DOHH2 (cell line): ENCODE measurements around the gene SPG7.

Experiments
- H3F3A ChIP-seq: fragments of 200-600 bp; sonication (generic), shearing (Covaris generic); 2 replicates; pipeline ENCODE4 v1.6.0; 2016; ENCODE audit warnings: antibody characterized with exemption, mild to moderate bottlenecking; ENCODE audit not compliant: control insufficient read depth, insufficient read depth
- H3K27ac ChIP-seq: fragments of 200-600 bp; sonication (generic); 2 replicates; pipeline ENCODE4 v1.5.1; 2014; ENCODE audit warnings: low read depth, mild to moderate bottlenecking, low read length, moderate library complexity
- H3K27me3 ChIP-seq: fragments of 200-600 bp; sonication (generic); 2 replicates; pipeline ENCODE4 v1.6.1; 2014; ENCODE audit warnings: mild to moderate bottlenecking, low read length, mixed read lengths; ENCODE audit not compliant: control insufficient read depth
- H3K36me3 ChIP-seq: fragments of 200-600 bp; sonication (generic); 2 replicates; pipeline ENCODE4 v1.6.1; 2014; ENCODE audit warnings: mild to moderate bottlenecking, low read length, moderate library complexity, mixed read lengths; ENCODE audit not compliant: control insufficient read depth
- H3K4me1 ChIP-seq: fragments of 200-600 bp; sonication (generic); 2 replicates; pipeline ENCODE4 v1.6.1; 2014; ENCODE audit warnings: mild to moderate bottlenecking, low read length, mixed read lengths; ENCODE audit not compliant: control insufficient read depth
- H3K4me2 ChIP-seq: fragments of 200-600 bp; sonication (generic); 2 replicates; pipeline ENCODE4 v1.6.0; 2014; ENCODE audit warnings: mild to moderate bottlenecking, low read length, moderate library complexity
- H3K4me3 ChIP-seq: fragments of 200-600 bp; sonication (generic); 2 replicates; pipeline ENCODE4 v1.5.1; 2014; ENCODE audit warnings: mild to moderate bottlenecking, low read length, mixed read lengths
- H3K79me2 ChIP-seq: fragments of 200-600 bp; sonication (generic); 2 replicates; pipeline ENCODE4 v1.6.1; 2014; ENCODE audit warnings: mild to moderate bottlenecking, low read length, mixed read lengths; ENCODE audit not compliant: control insufficient read depth
- H3K9me2 ChIP-seq: fragments of 200-600 bp; sonication (generic); replicated peaks from 2 replicates; pipeline ENCODE4 v1.6.1; 2014; ENCODE audit warnings: mild to moderate bottlenecking, low read length, mixed read lengths; ENCODE audit not compliant: control insufficient read depth
- H3K9me3 ChIP-seq: fragments of 200-600 bp; sonication (generic); 2 replicates; pipeline ENCODE4 v1.6.1; 2014; ENCODE audit warnings: antibody characterized with exemption, low read length, mixed read lengths; ENCODE audit not compliant: control insufficient read depth, insufficient read depth
- H4K20me1 ChIP-seq: fragments of 200-600 bp; sonication (generic); 2 replicates; pipeline ENCODE4 v1.6.0; 2014; ENCODE audit warnings: low read depth, mild to moderate bottlenecking, antibody characterized with exemption, low read length, moderate library complexity; ENCODE audit not compliant: control insufficient read depth, insufficient read depth
- EZH2phosphoT487 ChIP-seq: fragments of 200-600 bp; sonication (generic); IDR thresholded peaks from 2 replicates; pipeline ENCODE4 v1.6.1; 2017; ENCODE audit warnings: borderline replicate concordance, mild to moderate bottlenecking, antibody characterized with exemption, low read length, moderate library complexity, mixed read lengths
- TF ChIP-seq, protein P1 (sequence below): fragments of 200-600 bp; sonication (generic); IDR thresholded peaks from one replicate; pipeline ENCODE4 v1.5.1; 2014; ENCODE audit warnings: antibody characterized with exemption, mild to moderate bottlenecking, low read depth, low read length; ENCODE audit not compliant: poor library complexity, severe bottlenecking

The SPG7 gene

DNA sequence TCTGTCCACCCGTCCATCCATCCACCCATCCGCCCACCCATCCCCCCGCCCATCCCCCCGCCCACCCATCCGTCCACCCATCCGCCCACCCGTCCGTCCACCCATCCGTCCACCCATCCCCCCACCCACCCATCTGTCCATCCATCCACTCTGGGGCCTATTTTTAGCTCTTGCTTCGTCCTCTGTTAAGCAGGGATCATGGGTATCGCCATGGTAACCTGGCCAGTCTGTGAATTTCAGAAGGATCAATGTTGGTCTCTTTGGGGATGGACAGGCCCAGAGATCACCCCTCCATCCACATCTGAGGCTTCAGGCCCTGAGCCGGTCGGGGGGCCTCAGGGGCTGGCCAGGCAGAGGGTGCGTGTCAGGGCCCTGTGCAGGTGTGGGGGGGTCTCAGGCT is 90.0 kb downstream of the SPG7 start:
- H3K9me3 ChIP-seq = no peaks in the 10 kb centered on the region
- H3K36me3 ChIP-seq = no peaks in the 10 kb centered on the region
- H3K4me1 ChIP-seq = no peaks in the 10 kb centered on the region
- no peaks in the 10 kb centered on the region for H3K79me2 ChIP-seq
- no peak overlapping the region for H3K4me3 ChIP-seq
- H3K9me2 ChIP-seq = no peaks in the 10 kb centered on the region
- no peak overlapping the region for H3K4me2 ChIP-seq
- no peak overlapping the region for H3K27ac ChIP-seq
- H4K20me1 ChIP-seq = no peaks in the 10 kb centered on the region
- H3K27me3 ChIP-seq = peaks cover 3% of the 10 kb centered on the region; the same call in 1 of the 2 replicates
- no peaks in the 10 kb centered on the region for H3F3A ChIP-seq
- TF ChIP-seq, protein P1, sequence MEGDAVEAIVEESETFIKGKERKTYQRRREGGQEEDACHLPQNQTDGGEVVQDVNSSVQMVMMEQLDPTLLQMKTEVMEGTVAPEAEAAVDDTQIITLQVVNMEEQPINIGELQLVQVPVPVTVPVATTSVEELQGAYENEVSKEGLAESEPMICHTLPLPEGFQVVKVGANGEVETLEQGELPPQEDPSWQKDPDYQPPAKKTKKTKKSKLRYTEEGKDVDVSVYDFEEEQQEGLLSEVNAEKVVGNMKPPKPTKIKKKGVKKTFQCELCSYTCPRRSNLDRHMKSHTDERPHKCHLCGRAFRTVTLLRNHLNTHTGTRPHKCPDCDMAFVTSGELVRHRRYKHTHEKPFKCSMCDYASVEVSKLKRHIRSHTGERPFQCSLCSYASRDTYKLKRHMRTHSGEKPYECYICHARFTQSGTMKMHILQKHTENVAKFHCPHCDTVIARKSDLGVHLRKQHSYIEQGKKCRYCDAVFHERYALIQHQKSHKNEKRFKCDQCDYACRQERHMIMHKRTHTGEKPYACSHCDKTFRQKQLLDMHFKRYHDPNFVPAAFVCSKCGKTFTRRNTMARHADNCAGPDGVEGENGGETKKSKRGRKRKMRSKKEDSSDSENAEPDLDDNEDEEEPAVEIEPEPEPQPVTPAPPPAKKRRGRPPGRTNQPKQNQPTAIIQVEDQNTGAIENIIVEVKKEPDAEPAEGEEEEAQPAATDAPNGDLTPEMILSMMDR = no peak
- no peak for TF ChIP-seq EZH2phosphoT487

DNA sequence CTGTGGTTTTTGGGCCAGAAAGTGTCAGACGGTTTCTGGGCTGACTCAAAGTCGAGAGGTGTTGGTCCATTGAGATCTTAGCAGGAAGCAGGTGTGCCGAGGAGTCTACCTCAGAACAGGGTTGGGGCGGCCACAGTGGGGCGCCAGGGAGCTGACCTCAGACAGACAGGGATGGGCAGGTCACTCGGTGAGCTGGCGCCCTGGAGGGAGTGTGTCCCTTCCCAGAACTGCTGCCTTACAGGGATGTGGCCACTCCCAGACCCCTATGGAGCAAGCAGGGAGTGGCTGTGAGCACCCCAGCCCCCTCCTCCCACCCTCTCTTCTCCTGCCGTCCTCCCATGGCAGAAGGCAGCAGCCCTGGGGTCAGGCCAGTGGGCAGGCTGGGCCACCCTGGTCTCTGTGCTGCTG is 91.3 kb downstream of the SPG7 start:
- Histone ChIP-seq H3K9me2 (no peaks in the 10 kb centered on the region), H3K36me3 (no peaks in the 10 kb centered on the region), H3K9me3 (no peaks in the 10 kb centered on the region), H3K4me2 (no peak overlapping the region), H3K79me2 (no peaks in the 10 kb centered on the region), H3K27me3 (peaks cover 3% of the 10 kb centered on the region; the same call in 1 of the 2 replicates), H4K20me1 (no peaks in the 10 kb centered on the region), H3K4me1 (no peaks in the 10 kb centered on the region), H3K4me3 (no peak overlapping the region), H3K27ac (no peak overlapping the region), H3F3A (no peaks in the 10 kb centered on the region)
- TF ChIP-seq, protein P1 = peak; percentile 70
- no peak for TF ChIP-seq EZH2phosphoT487

DNA sequence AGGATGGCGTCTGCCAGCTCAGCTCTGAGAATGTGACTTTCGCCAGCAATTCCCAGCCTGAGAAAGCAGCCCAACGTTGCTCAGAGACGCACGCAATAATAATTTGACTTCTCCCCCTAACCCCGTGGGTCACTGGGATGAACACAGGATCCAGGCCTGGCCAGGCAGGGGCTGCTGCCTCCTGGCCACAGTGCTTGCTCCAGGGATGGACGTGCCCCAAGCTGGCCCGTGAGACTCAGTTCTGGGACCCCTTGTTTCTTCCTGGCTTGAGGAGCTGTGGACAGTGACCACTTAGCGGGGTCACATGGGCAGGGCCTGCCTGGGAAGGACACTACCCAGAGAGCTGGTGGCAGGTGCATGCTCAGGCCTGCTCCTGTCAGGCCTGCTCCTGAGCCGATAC is 91.7 kb downstream of the SPG7 start:
- no peaks in the 10 kb centered on the region for H3K4me1 ChIP-seq
- H3F3A ChIP-seq = no peaks in the 10 kb centered on the region
- H4K20me1 ChIP-seq = no peaks in the 10 kb centered on the region
- no peak overlapping the region for H3K4me3 ChIP-seq
- peaks cover 3% of the 10 kb centered on the region; the same call in 1 of the 2 replicates for H3K27me3 ChIP-seq
- no peaks in the 10 kb centered on the region for H3K36me3 ChIP-seq
- no peaks in the 10 kb centered on the region for H3K79me2 ChIP-seq
- no peak overlapping the region for H3K27ac ChIP-seq
- no peaks in the 10 kb centered on the region for H3K9me3 ChIP-seq
- no peaks in the 10 kb centered on the region for H3K9me2 ChIP-seq
- no peak for TF ChIP-seq EZH2phosphoT487
- TF ChIP-seq, protein P1 = no peak
- no peak overlapping the region for H3K4me2 ChIP-seq

DNA sequence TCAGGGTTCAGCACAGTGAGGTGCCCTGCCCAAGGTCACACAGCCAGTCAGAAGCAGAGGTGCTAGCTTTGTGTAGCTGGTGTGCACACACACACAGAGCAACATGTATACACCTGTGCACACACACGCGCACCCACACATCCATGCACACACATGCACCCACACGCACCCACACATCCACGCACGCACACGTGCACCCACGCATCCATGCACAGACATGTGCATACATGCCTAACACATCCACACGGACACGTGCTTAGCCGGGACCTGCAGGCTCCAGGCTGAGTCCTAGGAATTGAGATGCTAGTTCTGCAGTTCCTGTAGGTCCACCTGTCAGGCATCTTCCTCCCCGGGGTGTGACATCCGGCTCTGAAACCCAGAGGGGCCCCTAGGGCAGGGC is 92.2 kb downstream of the SPG7 start:
- peaks cover 3% of the 10 kb centered on the region; the same call in 1 of the 2 replicates for H3K27me3 ChIP-seq
- no peaks in the 10 kb centered on the region for H3K79me2 ChIP-seq
- H3K4me2 ChIP-seq = no peak overlapping the region
- H3K4me3 ChIP-seq = no peak overlapping the region
- H3K36me3 ChIP-seq = no peaks in the 10 kb centered on the region
- H3K4me1 ChIP-seq = no peaks in the 10 kb centered on the region
- no peak overlapping the region for H3K27ac ChIP-seq
- H4K20me1 ChIP-seq = no peaks in the 10 kb centered on the region
- no peaks in the 10 kb centered on the region for H3F3A ChIP-seq
- no peak for TF ChIP-seq EZH2phosphoT487
- TF ChIP-seq, protein P1 = no peak
- H3K9me3 ChIP-seq = no peaks in the 10 kb centered on the region
- H3K9me2 ChIP-seq = no peaks in the 10 kb centered on the region
